Panc1 (cell line): Measurements from ENCODE around the gene ISG15. TPM values are rescaled to one million over a fixed set of nuclear protein-coding genes. Genes with fewer than 3 reads are reported as not detected.

ENCODE experiments used
- ATAC-seq: fragments of 200-7000 bp; cut with Tn5 transposase; 2 replicates; pipeline ENCODE4 v1.9.1; 2020; ENCODE audit warnings: mild to moderate bottlenecking, moderate library complexity
- BruUV-seq: library from RNA; stranded (reverse); fragments of 400-500 nt; replicated peaks from 2 replicates; lab custom pipeline; 2021; lab: Mats Ljungman, UMichigan
- CTCF ChIA-PET: fragments of 300-600 bp; sonication (Branson Sonifier 250); formaldehyde crosslinking; loops from one replicate; lab custom pipeline; 2022; ENCODE audit warnings: antibody characterized with exemption; lab: Charles Lee
- POLR2A ChIA-PET: fragments of 300-600 bp; sonication (Branson Sonifier 250); formaldehyde crosslinking; loops from one replicate; lab custom pipeline; 2022; ENCODE audit warnings: antibody characterized with exemption; lab: Charles Lee
- DNase-seq: peaks from one replicate; pipeline ENCODE4 v3.0.0-alpha.2; 2010; ENCODE audit warnings: low read depth, low spot score
- H3K27ac ChIP-seq: 2 replicates; pipeline ENCODE4 v1.5.1; 2011; ENCODE audit warnings: mild to moderate bottlenecking, low read length, inconsistent platforms
- H3K27me3 ChIP-seq: fragments of 200-500 bp; sonication (Bioruptor generic); 2 replicates; pipeline ENCODE4 v1.6.0; 2014; ENCODE audit warnings: low read length, inconsistent platforms; ENCODE audit not compliant: control insufficient read depth, insufficient read depth
- H3K36me3 ChIP-seq: fragments of 200-500 bp; sonication (Bioruptor generic); 2 replicates; pipeline ENCODE4 v1.5.1; 2014; ENCODE audit warnings: inconsistent platforms, mild to moderate bottlenecking, low read length, moderate library complexity; ENCODE audit not compliant: control insufficient read depth, insufficient read depth
- H3K4me1 ChIP-seq: 2 replicates; pipeline ENCODE4 v1.5.1; 2011; ENCODE audit warnings: inconsistent platforms, mild to moderate bottlenecking, low read length, moderate library complexity; ENCODE audit not compliant: control insufficient read depth, insufficient read depth
- H3K4me3 ChIP-seq, 2 experiments: 2 replicates each; pipeline ENCODE4 v1.5.1; 2011 to 2012; ENCODE audit warnings: low read depth in 2 of 2, low read length in 2 of 2, mild to moderate bottlenecking in 2 of 2, inconsistent platforms in 1 of 2, moderate library complexity in 1 of 2
- H3K9me3 ChIP-seq: fragments of 200-500 bp; sonication (Bioruptor generic); 2 replicates; pipeline ENCODE4 v1.5.1; 2014; ENCODE audit warnings: low read depth, mild to moderate bottlenecking, inconsistent platforms, low read length, moderate library complexity; ENCODE audit not compliant: control insufficient read depth, insufficient read depth
- CTCF ChIP-seq: fragments of 450-650 bp; IDR thresholded peaks from 2 replicates; pipeline ENCODE4 v1.5.1; 2017; ENCODE audit warnings: mild to moderate bottlenecking
- POLR2AphosphoS5 ChIP-seq: IDR thresholded peaks from 2 replicates; pipeline ENCODE4 v1.6.1; 2012; ENCODE audit warnings: mild to moderate bottlenecking, low read depth, low read length, moderate library complexity
- SIN3A ChIP-seq: IDR thresholded peaks from 2 replicates; pipeline ENCODE4 v1.6.1; 2012; ENCODE audit warnings: low read depth, mild to moderate bottlenecking, low read length, moderate library complexity, borderline replicate concordance; ENCODE audit not compliant: insufficient read depth
- TCF7L2 ChIP-seq: IDR thresholded peaks from 2 replicates; pipeline ENCODE4 v1.6.1; 2011; ENCODE audit warnings: mild to moderate bottlenecking, low read depth, low read length, inconsistent platforms
- in situ Hi-C: cut with HindIII; loops from 2 replicates; pipeline ENCODE4 v1.10.0; 2016; ENCODE audit warnings: low sequenced_read_pairs, low pct_unique_long_range_greater_than_20kb
- intact Hi-C: fragments of 100-400 bp; cut with micrococcal nuclease; formaldehyde crosslinking; loops from one replicate; pipeline ENCODE4 v1.10.0; 2022; ENCODE audit not compliant: unreplicated experiment
- total RNA-seq: library from RNA; stranded (reverse); gene quantifications from one replicate; pipeline ENCODE4 v1.2.1, GENCODE V29; 2021; ENCODE audit not compliant: unreplicated experiment
- TF ChIP-seq, protein P1 (sequence below), 2 experiments: IDR thresholded peaks; 2 replicates each; pipeline ENCODE4 v1.6.1; 2011 to 2012; ENCODE audit warnings: low read depth in 2 of 2, control low read depth in 1 of 2, low read length in 1 of 2, mild to moderate bottlenecking in 1 of 2, moderate library complexity in 1 of 2; ENCODE audit not compliant: insufficient read depth in 1 of 2

ISG15 gene
- total RNA-seq, 1 experiment from 2014 or later: 102 TPM

DNA sequence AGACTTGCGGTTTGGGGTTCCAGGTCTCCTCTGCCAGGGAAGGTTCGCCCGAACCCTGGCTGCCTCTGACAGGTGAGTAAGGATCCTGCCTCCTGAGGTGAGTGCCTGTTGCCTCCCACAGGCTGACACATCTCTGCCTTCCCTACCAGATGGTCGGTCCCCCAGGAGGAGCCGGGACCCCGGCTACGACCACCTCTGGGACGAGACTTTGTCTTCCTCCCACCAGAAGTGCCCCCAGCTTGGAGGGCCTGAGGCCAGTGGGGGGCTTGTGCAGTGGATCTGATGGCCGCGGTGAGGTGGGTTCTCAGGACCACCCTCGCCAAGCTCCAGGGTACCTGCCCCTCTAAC lies 39.0 kb upstream of the ISG15 start:
- Histone ChIP-seq H3K36me3 (no peaks in the 10 kb centered on the region), H3K27ac (no peak overlapping the region), H3K4me1 (0 out of 2 replicates have a peak, but pooled peaks cover 4% of the 10 kb centered on the region), H3K9me3 (no peaks in the 10 kb centered on the region), H3K4me3 (no peak overlapping the region), H3K27me3 (no peaks in the 10 kb centered on the region)
- POLR2A ChIA-PET: interaction anchor here (0.6 kb wide), 1 partner anchor 39 kb away, joined by 3 read pairs; the partner anchor contains the start of gene ISG15
- TF ChIP-seq TCF7L2 (no peak), CTCF (no peak), POLR2AphosphoS5 (no peak), SIN3A (no peak)
- TF ChIP-seq, protein P1, sequence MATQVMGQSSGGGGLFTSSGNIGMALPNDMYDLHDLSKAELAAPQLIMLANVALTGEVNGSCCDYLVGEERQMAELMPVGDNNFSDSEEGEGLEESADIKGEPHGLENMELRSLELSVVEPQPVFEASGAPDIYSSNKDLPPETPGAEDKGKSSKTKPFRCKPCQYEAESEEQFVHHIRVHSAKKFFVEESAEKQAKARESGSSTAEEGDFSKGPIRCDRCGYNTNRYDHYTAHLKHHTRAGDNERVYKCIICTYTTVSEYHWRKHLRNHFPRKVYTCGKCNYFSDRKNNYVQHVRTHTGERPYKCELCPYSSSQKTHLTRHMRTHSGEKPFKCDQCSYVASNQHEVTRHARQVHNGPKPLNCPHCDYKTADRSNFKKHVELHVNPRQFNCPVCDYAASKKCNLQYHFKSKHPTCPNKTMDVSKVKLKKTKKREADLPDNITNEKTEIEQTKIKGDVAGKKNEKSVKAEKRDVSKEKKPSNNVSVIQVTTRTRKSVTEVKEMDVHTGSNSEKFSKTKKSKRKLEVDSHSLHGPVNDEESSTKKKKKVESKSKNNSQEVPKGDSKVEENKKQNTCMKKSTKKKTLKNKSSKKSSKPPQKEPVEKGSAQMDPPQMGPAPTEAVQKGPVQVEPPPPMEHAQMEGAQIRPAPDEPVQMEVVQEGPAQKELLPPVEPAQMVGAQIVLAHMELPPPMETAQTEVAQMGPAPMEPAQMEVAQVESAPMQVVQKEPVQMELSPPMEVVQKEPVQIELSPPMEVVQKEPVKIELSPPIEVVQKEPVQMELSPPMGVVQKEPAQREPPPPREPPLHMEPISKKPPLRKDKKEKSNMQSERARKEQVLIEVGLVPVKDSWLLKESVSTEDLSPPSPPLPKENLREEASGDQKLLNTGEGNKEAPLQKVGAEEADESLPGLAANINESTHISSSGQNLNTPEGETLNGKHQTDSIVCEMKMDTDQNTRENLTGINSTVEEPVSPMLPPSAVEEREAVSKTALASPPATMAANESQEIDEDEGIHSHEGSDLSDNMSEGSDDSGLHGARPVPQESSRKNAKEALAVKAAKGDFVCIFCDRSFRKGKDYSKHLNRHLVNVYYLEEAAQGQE (IDR thresholded peaks at IDR 0.05; ENCODE audit: insufficient read depth in 1 of 2, low read depth in 2 of 2, low read length in 1 of 2): no peak
- CTCF ChIA-PET: no interaction called here
- in situ Hi-C loops (no loop called here), intact Hi-C loops (no loop called here)
- ATAC-seq: no peak
- no peak for DNase-seq
- no TSS peak for BruUV-seq

DNA sequence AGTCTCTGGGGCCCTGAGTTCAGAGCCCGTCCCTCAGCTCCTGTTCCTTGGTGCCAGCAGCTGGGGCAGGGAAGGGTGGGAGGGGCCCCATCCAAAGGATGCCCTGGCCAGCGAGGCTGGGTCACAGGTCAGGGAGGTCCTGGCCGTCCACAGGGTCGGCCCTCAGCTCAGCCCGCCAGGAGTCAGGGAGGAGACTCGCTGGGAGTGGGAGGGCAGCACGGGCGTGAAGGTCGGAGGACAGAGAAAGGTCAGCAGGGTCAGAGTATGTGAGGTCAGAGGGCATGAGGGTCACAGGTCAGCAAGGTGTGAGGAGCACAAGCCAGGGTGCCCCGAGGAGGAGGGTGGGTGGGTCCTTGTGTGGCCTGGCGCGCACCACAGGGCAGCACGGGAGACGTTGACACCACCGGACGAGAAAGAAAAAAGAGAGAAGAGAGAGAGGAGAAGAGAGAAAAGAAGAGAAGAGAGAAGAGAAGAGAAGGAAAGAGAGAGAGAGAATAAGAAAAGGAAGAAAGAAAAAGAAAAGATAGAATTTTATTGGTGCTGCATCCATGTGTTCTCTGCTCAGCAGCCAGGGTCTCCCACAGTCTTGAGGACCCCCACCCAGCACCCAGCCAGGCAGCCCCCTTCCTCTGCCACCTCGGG lies 38.5 kb upstream of the ISG15 start:
- DNase-seq: no peak
- intact Hi-C loops: no loop called here
- Histone ChIP-seq H3K4me3 (no peak overlapping the region), H3K27me3 (no peaks in the 10 kb centered on the region), H3K4me1 (0 out of 2 replicates have a peak, but pooled peaks cover 4% of the 10 kb centered on the region), H3K36me3 (no peaks in the 10 kb centered on the region), H3K9me3 (no peaks in the 10 kb centered on the region), H3K27ac (no peak overlapping the region)
- ChIA-PET POLR2A (interaction anchor here (0.6 kb wide), 1 partner anchor 39 kb away, joined by 3 read pairs; the partner anchor contains the start of gene ISG15), CTCF (interaction anchor here (0.5 kb wide), 1 partner anchor 94 kb away, joined by 3 read pairs; no protein-coding TSS in a partner anchor)
- TSS peak; percentile 86 for BruUV-seq
- no peak for ATAC-seq
- in situ Hi-C loops: no loop called here
- TF ChIP-seq, protein P1 (IDR thresholded peaks at IDR 0.05; ENCODE audit: insufficient read depth in 1 of 2, low read depth in 2 of 2, low read length in 1 of 2): no peak
- TF ChIP-seq POLR2AphosphoS5 (no peak), CTCF (no peak), SIN3A (no peak), TCF7L2 (no peak)
